GM12875 (cell line): Measurements from ENCODE around the gene TSPOAP1.
A peak's percentile ranks its signal among the peaks of the same experiment; 100 is the strongest.

Source experiments
- H3K4me3 ChIP-seq: one replicate; pipeline ENCODE4 v1.5.1; 2011; ENCODE audit warnings: low read depth, low read length, control low read depth
- TF ChIP-seq, protein P1 (sequence below): IDR thresholded peaks from 2 replicates; pipeline ENCODE4 v1.5.1; 2011; ENCODE audit warnings: low read depth, mild to moderate bottlenecking, control low read depth, inconsistent platforms, low read length, moderate library complexity, borderline replicate concordance; ENCODE audit not compliant: insufficient read depth

The TSPOAP1 gene

DNA sequence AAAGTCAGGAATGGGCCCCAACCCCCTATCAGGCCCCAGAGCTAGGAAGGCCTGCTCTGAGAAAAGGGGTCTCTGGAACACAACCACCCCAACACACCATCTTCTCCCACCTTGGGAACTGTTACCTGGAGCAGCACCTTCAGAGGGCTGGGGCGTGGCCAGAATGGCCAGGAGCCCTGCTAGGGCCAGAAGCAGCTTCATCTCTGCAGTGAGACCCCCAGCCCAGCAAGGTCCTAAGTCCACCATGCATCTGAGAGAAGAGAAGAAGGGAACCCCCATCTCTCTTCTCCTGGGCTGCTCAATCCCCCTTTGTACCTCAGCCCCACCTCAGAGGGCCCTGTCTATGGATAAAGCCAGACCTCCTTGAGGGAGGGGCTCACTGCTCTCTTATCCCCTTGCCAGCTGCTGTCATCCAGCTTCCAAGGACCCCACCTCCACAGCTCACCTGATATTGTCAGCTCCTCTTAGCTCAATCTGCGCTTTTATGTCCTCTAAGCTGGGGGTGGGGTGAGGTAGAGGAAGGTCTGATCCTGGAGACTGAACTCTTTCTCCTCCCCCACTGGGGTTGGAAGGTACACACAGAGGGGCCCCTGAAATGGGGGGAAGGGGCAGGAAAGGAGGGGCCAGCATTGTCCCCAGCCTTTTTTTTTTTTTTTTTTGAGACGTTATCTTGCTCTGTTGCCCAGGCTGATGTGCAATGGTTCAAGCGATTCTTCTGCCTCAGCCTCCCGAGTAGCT is 47.9 kb downstream of the TSPOAP1 start, which contains the start of gene MPO:
Gene MPO, minus strand, starts transcription at position 456 of the 738 bp plus-strand sequence. Its CDS starts 177 bp downstream, at position 279.
- TF ChIP-seq, protein P1, sequence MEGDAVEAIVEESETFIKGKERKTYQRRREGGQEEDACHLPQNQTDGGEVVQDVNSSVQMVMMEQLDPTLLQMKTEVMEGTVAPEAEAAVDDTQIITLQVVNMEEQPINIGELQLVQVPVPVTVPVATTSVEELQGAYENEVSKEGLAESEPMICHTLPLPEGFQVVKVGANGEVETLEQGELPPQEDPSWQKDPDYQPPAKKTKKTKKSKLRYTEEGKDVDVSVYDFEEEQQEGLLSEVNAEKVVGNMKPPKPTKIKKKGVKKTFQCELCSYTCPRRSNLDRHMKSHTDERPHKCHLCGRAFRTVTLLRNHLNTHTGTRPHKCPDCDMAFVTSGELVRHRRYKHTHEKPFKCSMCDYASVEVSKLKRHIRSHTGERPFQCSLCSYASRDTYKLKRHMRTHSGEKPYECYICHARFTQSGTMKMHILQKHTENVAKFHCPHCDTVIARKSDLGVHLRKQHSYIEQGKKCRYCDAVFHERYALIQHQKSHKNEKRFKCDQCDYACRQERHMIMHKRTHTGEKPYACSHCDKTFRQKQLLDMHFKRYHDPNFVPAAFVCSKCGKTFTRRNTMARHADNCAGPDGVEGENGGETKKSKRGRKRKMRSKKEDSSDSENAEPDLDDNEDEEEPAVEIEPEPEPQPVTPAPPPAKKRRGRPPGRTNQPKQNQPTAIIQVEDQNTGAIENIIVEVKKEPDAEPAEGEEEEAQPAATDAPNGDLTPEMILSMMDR, result no peak
- H3K4me3 ChIP-seq, result no peak within 1 kb of the TSS

DNA sequence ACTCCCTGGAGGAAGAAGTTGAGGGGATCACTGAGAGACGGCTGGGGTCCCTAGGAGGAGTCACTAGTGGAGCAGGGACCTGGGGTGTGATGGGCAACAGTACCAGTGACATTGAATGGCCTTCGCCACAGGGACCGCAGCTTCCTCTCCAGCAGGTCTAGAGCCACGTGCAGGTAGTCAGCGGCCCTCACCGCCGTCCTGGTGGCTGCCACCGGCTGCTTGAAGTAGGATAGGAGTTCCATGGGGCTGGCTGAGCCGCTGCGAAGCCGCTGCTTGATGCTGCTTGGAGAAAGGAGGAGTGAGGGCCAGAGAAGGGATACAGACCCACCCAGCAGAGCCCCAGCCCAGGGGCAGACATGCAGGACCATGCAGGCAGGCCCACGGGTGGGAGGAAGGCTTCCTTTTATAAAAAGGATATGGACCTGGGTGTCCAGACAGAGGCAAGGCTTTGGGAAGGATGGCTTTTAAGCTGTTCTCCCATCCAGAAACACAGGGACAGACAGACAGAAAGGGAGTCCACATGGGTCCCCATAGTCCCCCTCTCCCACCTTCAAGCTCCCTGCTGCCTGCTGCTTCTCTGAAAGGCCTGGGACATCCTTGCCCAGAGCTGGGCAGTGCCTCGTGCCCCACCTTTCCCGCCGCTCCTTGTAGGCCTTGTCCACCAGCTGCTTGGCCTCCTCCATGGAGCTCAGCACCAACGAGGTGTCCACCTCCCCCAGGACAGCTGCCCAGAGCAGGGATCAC is 48.7 kb downstream of the TSPOAP1 start:
- H3K4me3 ChIP-seq, result no peak overlapping the region
- TF ChIP-seq, protein P1, result no peak

DNA sequence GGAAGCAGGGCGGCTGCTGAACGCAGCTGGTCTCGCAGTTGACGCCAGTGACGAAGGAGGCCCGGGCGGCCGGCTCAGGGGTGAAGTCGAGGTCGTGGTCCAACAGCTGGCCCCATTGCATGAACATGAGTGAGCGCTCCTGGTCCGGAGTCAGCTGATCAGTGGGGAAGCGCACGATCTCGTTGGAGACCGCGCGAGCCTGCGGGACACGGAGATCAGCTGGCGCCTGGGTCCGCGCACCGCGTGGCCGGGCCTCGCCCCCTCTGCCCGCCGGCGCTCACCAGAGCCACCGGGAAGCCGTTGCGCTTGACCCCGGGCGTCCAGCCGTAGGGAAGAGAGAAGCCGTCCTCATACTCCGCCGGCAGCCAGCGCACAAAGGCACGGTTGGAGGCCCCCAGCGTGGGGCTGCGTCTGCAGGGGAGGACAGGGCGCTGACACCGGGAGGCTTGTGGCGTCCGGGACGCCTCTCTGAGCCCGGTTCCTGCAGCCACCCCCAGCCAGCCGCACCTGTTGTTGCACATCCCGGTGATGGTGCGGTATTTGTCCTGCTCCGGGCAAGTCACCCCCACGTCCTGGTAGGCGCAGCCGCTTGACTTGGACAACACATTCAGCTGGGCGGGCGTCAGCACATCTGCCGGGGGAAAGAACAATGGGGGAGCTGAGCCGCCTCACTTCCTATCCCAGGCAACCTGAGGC is 49.4 kb downstream of the TSPOAP1 start:
- TF ChIP-seq, protein P1, result no peak
- no peak overlapping the region for H3K4me3 ChIP-seq

DNA sequence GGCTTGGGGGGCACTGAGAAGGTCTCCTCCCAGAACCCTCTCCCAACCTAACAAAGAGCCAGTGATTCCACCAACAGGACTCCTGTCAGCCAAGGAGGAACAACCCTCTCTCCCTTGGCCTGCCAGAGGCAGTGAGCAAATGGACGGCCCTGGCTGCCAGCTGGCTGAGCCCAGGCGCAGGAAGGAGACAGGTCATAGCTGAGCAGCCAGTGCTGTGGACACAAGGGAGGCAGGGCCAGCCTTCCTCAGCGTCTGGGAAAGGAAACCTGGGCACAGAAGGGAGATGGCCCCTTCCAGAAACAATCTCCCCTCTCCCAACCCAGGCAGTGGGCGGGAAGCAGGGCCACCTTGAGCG is 50.0 kb downstream of the TSPOAP1 start:
- no peak overlapping the region for H3K4me3 ChIP-seq
- TF ChIP-seq, protein P1, result no peak

DNA sequence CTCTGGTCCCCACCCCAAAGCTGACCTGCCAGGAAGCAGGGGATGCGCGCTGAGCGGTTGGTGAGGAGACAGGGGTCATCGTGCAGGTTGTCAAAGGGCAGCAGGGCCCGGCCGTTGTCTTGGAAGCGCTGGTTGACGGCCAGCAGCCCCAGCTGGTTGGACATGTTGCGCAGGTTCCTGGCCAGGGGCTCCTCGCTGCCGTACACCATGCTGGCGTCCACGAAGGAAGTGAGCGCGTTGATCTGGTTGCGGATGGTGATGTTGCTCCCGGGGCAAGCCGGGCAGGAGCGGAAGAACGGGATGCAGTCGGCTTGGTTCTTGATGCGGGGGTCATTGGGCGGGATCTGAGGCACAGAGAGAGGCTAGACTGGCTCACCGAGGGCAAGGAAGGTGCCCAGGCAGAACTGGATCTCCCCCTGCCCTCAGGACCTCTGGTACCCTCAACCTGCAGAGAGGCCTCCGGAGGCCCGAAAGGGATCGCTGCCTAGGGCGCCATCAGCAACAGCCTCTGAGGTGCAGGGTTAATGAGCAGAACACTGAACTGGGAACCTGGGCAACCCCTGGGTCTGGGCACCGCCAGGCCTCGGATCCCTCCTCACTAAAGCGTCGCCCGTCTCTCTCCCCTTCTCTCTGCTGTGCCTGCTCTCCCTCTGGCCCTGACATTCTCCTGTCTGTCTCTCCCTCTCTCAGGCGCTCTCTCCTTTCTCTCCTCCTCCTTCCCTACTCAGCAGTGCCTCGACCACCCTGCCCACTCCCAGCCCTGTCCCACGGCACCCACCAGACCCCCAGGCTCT is 50.6 kb downstream of the TSPOAP1 start:
- TF ChIP-seq, protein P1, result no peak
- no peak overlapping the region for H3K4me3 ChIP-seq

DNA sequence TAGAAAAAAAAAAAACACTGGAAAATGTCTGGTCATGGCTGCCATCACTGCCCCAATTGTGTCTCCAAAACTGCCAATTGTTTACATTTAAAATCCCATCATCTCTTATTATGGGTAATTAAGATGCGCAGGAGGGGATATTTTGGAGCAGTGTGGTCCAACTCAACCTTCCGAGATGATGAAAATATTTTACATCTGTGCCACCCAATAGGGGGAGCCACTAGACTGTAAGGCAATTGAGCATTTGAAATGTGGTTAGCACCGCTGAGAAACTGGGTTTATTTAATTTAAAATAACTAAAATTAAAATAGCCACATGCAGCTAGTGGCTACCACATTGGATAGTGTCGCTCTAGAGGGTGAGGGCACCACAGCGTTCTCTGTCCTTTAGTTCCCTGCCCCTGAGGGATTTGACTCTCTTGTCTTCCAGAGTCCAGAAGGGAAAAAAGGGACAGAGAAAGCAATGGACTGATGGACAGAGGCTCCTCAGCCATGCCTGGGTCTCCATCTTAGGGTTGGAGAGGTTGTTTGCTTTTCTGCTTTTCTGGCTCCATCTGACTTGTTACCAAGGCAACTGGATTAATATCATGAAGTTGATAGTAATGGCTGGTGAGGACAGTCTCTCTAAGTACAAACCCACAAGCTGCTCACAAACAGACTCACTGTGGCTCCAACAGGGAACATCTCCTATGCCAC is 51.3 kb downstream of the TSPOAP1 start:
- TF ChIP-seq, protein P1, result peak; percentile 45; the same call in 1 of the 2 replicates

More for the DNA sequence above, 51.3 kb downstream of the TSPOAP1 start:
- no peak overlapping the region for H3K4me3 ChIP-seq
